ENCODE measurements around the gene FDXACB1.

- no peak for TF ChIP-seq YY1 (IDR thresholded peaks at IDR 0.05; ENCODE audit: insufficient read depth, insufficient read length)
- TF ChIP-seq ZNF274 (IDR thresholded peaks at IDR 0.05; ENCODE audit: low read depth, low read length): no peak
Measured at GRCh38 chr11:111843661-111844060, 35.3 kb downstream of the FDXACB1 start.
